Adipocyte (in vitro differentiated cells): Measurements from ENCODE around the gene SPNS3.

Experiments used
- DNase-seq: peaks from one replicate; pipeline ENCODE4 v3.0.0-alpha.2; 2015; ENCODE audit warnings: low read depth
- H3K27me3 ChIP-seq: replicated peaks from 2 replicates; pipeline ENCODE4 v1.7.0; 2013; ENCODE audit warnings: mild to moderate bottlenecking, low read length, moderate library complexity; ENCODE audit not compliant: control insufficient read depth, insufficient read depth
- H3K36me3 ChIP-seq: 2 replicates; pipeline ENCODE4 v1.7.0; 2013; ENCODE audit warnings: low read length, mild to moderate bottlenecking, moderate library complexity; ENCODE audit not compliant: control insufficient read depth, insufficient read depth, severe bottlenecking
- H3K4me1 ChIP-seq: 2 replicates; pipeline ENCODE4 v1.7.0; 2013; ENCODE audit warnings: mild to moderate bottlenecking, low read length, moderate library complexity; ENCODE audit not compliant: control insufficient read depth, insufficient read depth
- H3K4me3 ChIP-seq: 2 replicates; pipeline ENCODE4 v1.7.0; 2013; ENCODE audit warnings: mild to moderate bottlenecking, low read length, moderate library complexity
- H3K9ac ChIP-seq: 2 replicates; pipeline ENCODE4 v1.7.0; 2013; ENCODE audit warnings: mild to moderate bottlenecking, low read length, moderate library complexity
- H3K9me3 ChIP-seq: 2 replicates; pipeline ENCODE4 v1.7.0; 2013; ENCODE audit warnings: mild to moderate bottlenecking, low read length, moderate library complexity; ENCODE audit not compliant: control insufficient read depth

SPNS3 gene

DNA sequence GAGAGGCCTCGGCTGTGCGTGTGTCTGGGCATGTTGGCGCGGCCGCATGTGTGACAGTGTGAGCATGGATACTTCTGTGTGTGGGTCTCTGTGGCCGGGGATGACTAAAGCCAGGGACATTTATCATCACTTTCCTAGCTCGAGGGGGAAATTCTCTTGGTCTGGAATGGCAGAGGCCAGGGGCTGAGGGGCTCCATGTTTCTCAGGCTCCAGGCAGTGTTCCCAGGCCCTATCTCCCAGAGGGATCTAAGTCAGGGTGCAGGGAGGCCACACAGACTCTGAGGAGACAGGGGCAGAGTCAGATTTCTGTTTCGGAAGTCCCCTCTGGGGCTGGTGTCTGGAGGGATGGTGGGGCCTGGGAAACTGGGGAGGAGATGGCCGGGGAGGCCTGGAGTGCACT, 41.3 kb downstream of the SPNS3 start:
- no peak for DNase-seq
- H3K4me3 ChIP-seq = no peak overlapping the region
- H3K27me3 ChIP-seq = peaks cover 45% of the 10 kb centered on the region

DNA sequence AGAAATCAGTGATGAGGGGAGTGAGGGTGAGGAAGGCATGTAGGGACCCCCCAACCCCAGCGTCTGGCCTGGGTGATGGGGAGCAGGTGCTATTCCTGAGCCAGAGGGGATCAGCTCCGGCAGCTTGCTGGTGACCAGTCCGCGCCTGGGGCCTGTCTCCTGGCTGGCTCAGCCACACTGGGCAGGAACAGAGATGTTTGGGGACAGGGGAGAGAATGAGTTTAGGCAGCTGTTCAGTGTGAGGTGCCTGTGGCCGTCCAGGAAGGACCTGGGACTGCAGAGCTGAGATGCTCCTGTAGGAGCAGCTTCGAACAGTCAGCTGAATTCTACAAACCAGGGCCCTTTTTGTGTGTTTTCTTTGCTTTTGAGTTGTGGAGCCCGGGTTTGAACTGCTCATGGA, 41.7 kb downstream of the SPNS3 start:
- H3K9ac ChIP-seq = no peak overlapping the region
- H3K4me1 ChIP-seq = peaks cover 11% of the 10 kb centered on the region
- H3K27me3 ChIP-seq = peaks cover 48% of the 10 kb centered on the region
- no peak overlapping the region for H3K4me3 ChIP-seq
- DNase-seq = no peak
- H3K36me3 ChIP-seq = no peaks in the 10 kb centered on the region
- H3K9me3 ChIP-seq = no peaks in the 10 kb centered on the region

More for the DNA sequence above, 41.3 kb downstream of the SPNS3 start:
- H3K9ac ChIP-seq = no peak overlapping the region
- no peaks in the 10 kb centered on the region for H3K9me3 ChIP-seq
- H3K36me3 ChIP-seq = no peaks in the 10 kb centered on the region
- H3K4me1 ChIP-seq = peaks cover 6% of the 10 kb centered on the region

DNA sequence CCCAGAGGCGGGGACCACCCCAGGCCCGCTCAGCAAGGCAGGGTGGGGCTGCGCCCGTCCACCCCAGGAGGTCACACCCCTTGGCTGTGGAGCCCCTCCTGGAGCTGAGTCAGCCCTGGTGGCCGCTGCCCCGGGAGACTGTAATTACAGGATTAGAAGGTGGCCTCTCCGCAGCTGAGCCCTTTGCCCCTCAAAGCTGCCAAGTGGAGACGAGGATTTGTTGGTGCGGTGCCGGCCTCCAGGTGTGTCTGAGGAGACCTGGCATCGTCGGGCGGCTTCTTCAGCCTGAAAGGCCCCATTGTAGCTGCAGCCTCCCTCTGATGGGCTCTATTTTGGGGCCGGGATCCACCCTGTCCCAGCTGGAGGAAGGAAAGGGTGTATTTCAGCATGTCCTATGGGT, 42.3 kb downstream of the SPNS3 start:
- DNase-seq = no peak
- H3K9ac ChIP-seq = no peak overlapping the region
- no peaks in the 10 kb centered on the region for H3K9me3 ChIP-seq

DNA sequence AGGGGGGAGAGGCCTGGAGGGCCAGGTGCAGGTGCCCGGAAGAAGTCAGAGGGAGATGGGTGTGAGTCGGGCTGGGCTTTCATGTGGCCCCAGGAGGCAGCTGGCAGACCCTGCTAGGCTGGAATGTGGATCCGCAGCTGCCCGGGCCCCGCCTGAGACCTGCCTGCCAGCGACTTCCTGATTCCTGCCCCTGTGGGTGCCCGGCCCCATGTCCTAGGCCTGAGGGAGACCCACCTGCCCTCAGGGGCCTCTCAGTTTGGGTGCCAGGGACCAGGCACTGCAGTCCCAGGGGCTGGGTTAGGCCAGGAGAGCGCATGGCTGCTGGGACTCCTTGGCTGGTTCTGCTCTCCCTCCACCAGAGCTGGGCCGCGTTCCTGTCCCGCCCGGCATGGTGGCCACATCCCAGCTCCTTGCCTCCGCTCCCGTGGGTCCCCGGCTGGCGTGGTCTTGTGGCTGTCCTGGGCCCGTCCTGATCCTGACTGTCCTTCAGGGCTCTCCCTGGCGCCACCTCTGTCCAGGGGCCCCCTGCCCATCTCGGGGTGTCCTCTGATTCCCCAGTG, 42.9 kb downstream of the SPNS3 start:
- Histone ChIP-seq H3K9me3 (no peaks in the 10 kb centered on the region), H3K27me3 (peaks cover 52% of the 10 kb centered on the region), H3K9ac (no peak overlapping the region), H3K4me1 (peaks cover 21% of the 10 kb centered on the region), H3K4me3 (no peak overlapping the region), H3K36me3 (no peaks in the 10 kb centered on the region)
- no peak for DNase-seq

More for the DNA sequence above, 42.3 kb downstream of the SPNS3 start:
- Histone ChIP-seq H3K4me1 (peaks cover 16% of the 10 kb centered on the region), H3K4me3 (no peak overlapping the region), H3K27me3 (peaks cover 51% of the 10 kb centered on the region), H3K36me3 (no peaks in the 10 kb centered on the region)

DNA sequence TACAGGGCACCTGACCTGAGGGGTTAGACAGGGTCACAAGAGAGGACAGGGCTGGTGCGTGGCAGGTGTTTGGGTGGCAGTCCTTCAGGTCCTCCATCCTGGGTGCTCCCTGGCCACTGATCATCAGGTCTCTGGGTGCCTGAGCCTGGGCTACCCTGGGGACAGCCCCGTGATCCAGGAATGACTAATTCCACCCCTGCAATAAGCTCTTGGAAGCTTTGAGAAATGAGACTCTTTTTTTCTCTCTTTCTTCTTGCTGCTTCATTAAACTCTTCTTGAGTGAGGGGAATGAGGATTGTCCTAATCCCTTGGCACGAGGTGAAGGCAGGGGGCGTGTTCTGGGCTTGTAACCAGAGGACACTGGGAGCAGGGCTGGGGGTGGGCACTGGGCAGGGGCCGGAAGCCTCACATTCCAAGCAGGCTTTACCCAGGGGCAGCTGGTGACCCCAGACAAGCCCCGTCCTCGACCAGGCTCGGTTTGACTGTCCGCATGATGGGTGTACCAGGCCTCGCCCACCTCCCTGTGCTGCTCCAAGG, 43.6 kb downstream of the SPNS3 start:
- H3K36me3 ChIP-seq = no peaks in the 10 kb centered on the region
- no peak for DNase-seq
- no peak overlapping the region for H3K4me3 ChIP-seq

DNA sequence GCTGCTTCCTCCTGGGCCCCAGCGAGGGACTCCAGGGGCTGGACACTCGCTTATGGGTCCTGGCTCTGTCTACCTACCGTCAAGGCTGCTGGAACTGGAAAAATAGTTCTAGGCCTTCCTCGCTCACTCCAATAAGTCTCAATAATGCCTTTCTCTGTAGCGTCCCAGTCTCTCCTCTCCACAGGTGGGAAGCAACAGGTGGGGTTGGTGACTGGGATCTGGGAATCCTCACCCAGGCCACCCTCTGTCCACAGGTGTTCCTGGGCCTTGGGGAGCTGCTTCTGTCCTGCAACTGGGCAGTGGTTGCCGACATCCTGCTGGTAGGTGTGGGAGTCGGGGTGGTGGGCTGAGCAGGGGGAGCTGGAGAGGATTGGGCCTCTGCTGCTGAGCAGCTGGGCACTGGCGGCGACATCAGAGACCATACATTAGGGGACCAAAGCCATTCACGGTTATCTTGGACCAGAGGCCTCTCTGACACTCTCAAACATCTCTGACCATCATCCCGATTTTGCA, 44.6 kb downstream of the SPNS3 start:
- peaks cover 57% of the 10 kb centered on the region for H3K27me3 ChIP-seq
- peaks cover 21% of the 10 kb centered on the region for H3K4me1 ChIP-seq
- H3K9ac ChIP-seq = no peak overlapping the region
- no peaks in the 10 kb centered on the region for H3K36me3 ChIP-seq
- H3K4me3 ChIP-seq = no peak overlapping the region
- H3K9me3 ChIP-seq = no peaks in the 10 kb centered on the region
- no peak for DNase-seq

More for the DNA sequence above, 43.6 kb downstream of the SPNS3 start:
- H3K9me3 ChIP-seq = no peaks in the 10 kb centered on the region
- peaks cover 50% of the 10 kb centered on the region for H3K27me3 ChIP-seq
- peaks cover 21% of the 10 kb centered on the region for H3K4me1 ChIP-seq
- H3K9ac ChIP-seq = no peak overlapping the region

DNA sequence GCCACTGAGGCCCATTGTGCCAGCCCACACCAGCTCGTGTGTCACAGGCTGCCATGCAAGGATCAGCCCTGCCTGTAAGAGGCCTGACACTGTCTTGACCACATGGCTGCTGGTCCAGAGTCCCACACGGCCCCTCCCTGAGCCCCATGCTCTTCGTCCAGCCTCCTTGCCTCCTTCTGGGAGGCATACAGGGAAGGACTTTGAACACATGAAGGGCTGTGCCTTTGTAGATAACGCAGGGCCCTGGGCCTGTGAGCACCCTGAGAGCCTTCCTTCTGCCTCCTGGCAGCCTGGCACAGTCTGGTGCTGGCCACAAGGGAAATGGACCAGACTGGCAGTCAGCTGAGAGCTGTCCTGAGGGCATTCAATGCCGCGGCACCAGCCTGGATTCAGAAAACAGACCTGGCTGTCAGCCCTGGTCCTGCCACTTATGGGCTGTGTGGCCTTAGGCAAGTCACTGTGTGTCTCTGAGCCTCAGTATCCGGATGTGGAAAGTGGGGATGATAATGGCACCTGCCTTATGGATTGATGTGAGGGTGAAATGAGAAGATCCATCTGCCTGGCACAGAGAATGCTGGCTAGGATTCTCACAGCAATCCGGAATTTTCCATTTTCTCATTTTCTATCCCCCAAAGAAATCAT, 45.7 kb downstream of the SPNS3 start:
- Histone ChIP-seq H3K36me3 (no peaks in the 10 kb centered on the region), H3K4me1 (peaks cover 21% of the 10 kb centered on the region), H3K9me3 (no peaks in the 10 kb centered on the region), H3K4me3 (no peak overlapping the region), H3K9ac (no peak overlapping the region), H3K27me3 (peaks cover 51% of the 10 kb centered on the region)
- no peak for DNase-seq

DNA sequence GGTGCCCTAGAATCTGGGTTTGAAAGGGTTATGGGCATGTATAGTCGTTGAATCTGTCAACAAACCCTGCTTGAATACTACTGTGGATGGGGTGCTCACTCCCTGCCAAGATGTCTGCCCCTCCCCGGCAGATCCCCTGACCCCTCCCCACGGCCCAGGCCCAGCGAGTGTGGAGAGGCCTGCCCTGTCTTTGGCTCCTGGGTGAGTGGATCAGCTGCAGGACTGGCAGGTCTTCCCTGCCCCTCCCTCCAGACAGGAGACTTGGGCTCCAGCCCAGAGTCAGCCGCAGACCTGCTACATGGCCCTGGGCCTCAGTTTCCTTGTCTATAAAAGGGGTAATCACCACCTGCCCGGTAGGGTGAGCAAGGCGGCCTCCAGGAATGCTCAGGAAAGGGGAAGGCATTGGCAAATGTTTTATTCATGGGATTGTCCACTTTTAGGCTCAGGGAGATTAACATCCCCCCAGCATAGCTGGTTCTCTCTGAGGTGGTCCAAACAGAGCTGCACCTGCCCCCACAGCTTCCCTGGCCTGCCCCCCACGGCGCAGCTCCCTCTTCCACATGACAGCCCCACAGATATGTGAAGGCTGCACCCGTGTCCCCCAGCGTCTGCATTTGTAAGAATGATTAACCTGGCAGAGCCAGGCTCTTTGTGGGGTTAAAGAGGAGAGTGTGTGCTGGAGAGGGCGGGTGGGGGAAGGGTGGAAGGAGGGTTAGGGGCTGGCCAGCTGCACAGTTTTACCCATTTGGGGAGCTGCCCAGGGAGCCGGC, 46.4 kb downstream of the SPNS3 start:
- no peak overlapping the region for H3K9ac ChIP-seq
- DNase-seq = no peak
- H3K9me3 ChIP-seq = no peaks in the 10 kb centered on the region
- H3K4me1 ChIP-seq = peaks cover 21% of the 10 kb centered on the region
- no peaks in the 10 kb centered on the region for H3K36me3 ChIP-seq
- H3K4me3 ChIP-seq = no peak overlapping the region
- peaks cover 46% of the 10 kb centered on the region for H3K27me3 ChIP-seq

DNA sequence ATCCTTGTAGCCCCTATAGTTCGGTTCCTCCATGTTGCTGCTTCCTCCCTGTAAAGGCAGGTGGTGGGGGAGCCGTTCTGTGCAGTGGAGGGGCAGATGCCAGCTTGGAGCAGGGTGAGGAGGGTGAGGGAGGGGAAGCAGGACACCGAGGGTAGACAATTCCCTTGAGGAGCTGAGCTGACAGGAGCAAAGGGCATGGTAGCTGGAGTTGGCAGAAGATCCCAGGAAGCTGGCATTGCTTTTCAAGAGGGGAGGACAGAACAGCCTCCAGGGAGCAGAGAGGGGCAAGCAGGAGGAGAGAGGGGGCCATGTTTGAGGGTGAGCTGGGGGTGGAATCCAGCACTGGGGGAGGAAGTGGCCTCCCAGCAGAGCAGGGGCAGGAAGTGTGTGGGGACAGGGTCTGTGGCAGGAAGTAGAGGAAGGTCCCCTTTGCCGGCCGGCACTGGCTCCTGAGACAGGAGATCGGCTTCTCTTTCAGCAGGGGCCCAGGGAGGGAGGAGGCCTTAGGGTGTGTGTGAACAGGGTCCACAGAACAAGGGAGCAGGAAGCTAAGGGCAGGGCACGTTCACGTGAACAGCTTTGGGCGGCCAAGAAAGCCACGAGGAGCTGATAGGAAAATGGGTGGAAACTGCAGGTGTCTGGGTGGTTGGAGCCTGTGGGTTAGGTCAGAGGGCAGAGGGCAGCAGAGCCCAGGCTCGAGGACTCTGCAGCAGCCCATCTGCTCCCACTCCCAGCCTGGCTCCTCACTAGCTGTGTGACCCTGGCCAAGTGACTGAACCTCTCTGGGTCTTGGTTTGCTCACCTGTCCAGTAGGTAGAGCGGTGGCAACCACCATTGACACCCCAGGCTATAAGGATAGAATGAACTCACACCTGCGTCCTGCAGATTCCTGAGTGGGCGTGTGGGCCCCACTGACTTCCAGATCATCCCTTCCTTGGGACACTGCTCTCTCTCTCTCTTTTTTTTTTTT, 47.5 kb downstream of the SPNS3 start:
- H3K4me1 ChIP-seq = peaks cover 21% of the 10 kb centered on the region
- H3K4me3 ChIP-seq = no peak overlapping the region
- DNase-seq = no peak
- H3K9ac ChIP-seq = no peak overlapping the region
- no peaks in the 10 kb centered on the region for H3K36me3 ChIP-seq
- no peaks in the 10 kb centered on the region for H3K9me3 ChIP-seq
- peaks cover 36% of the 10 kb centered on the region for H3K27me3 ChIP-seq

DNA sequence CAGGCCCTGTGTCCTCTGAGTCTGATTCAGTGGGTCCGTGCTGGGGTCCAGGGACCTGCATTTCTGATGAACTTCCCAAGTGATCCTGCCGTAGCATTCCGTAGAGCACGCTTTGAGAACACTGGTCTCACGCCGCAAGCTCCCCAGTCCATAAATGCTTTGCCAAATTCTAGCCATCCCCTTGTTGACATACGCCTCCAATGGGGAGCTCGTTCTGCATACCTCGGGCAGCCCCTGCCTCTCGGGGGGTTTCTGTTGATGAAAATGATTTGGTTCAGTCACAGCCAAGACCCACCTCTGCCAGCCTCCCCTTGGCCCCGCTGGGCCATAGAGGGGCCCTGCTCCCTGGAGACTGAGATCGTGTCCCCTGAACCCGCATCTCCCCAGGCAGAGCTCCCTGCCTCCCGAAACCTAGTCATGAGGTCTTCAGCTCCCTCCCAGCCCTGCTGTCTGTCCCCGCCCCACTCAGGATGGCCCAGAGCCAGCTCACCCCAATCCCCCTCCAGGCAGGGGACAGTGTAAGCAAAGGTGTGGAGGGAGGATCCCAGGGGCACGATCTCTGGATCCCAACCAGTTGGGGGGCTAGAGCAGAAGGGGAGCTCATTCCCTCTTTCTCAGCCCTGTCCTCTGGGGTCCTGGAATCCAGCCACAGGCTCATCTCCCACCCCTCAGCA, 48.7 kb downstream of the SPNS3 start:
- Histone ChIP-seq H3K27me3 (peaks cover 38% of the 10 kb centered on the region), H3K36me3 (no peaks in the 10 kb centered on the region), H3K4me1 (peaks cover 19% of the 10 kb centered on the region), H3K9ac (no peak overlapping the region), H3K9me3 (no peaks in the 10 kb centered on the region), H3K4me3 (no peak overlapping the region)
- DNase-seq = no peak
